NCI-H748 (cell line): ENCODE data around the gene LYG1.
"Not testable (repeated sequence)": the region's sequence is repeated elsewhere in the genome, so short reads cannot be mapped to it uniquely, and the experiment has no call there.

Experiments used
- DNase-seq: peaks from one replicate; lab custom pipeline; 2025; ENCODE audit not compliant: unreplicated experiment; lab: John Stamatoyannopoulos, UW

Gene LYG1

DNA sequence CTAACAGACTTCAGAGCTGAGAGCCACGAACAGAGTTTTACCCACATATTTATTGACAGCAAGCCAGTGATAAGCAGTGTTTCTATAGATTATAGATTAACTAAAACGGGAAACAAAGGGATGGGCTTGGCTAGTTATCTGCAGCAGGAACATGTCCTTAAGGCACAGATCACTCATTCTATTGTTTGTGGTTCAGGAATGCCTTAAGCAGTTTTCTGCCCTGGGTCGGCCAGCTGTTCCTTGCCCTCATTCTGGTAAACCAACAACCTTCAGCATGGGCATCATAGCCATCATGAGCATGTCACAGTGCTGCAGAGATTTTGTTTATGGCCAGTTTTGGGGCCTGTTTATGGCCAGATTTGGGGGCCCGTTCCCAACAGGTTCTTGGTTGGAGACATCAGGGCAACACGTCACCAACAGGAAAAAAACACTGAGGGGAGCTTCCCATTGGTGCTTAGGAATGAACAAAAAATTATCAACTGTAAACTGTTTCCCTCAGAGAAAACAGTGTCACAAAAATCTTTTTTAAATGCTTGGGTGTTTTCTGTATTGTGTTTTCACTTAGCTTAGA lies 22.7 kb downstream of the LYG1 start:
- DNase-seq: not testable (repeated sequence)

DNA sequence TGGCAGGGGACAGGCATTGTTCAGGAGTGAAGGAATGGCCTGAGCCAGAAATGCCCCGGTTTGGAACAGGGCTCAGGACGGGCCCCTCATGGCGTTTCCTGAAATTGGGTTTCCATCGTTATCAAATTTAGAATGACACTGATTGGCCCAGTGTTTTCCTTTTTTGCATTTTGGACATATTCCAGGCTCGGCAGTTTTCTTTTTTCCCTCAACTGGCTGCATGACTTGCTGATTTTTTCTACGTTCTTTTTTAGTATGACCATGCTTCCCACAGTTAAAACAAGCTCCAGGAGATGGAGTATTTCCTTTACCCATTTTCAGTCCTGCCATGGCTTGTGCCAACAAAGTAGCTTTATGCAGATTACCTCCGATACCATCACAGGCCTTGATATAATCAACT lies 25.1 kb downstream of the LYG1 start:
- DNase-seq: no peak

DNA sequence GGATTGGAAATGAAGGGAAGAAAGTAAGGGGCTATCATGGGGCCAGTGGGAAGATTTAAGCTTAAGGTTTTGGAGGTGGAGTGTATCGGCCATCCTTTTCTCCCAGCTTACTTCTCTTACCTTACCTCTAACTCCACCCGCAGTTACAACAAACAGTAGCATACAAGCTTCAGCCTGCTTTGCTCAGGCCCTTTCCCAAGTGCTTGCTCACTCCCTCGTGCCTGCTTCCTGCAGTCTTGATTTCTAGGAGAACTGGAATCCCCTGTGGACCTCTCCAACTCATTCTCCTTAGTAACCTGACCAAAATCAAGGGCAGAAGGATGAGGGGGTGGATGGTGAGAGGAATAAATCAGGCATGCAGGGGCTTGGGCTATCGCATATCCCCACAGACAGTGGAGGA lies 39.8 kb downstream of the LYG1 start:
- no peak for DNase-seq

DNA sequence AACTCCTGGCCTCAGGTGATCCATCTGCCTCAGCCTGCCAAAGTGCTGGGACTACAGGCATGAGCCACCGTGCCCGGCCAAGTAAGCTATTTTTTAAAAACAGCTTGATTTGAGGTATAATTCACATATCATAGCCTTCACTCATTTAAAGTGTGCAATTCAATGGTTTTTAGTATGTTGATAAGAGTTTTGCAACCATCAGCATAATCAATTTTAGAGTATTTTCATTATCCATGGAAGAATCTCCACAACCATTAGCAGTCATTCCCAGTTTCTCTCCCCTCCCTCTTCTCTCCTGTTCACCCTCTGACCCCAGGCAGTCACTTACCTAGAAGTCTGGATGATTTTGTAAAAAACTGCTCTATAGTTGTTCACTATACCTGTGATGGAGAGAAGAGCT lies 40.8 kb downstream of the LYG1 start:
- DNase-seq: no peak

DNA sequence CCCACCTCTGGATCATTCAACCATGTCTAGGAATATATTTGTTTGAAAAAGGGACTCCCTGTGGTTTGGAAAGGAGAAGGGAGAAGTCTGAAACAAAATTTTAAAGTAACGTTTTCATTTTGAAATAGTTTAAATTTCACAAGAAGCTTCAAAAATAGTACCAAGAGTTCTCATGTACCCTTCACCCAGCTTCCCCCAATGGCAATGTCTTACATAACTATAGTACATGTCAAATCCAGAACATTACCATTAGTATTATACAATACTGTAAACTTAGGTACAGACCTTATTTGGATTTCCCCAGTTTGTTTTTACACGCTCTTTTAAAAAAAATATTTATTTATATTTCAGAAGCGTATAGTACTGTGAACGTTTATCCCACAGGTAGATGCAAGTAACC lies 41.5 kb downstream of the LYG1 start:
- DNase-seq: no peak

DNA sequence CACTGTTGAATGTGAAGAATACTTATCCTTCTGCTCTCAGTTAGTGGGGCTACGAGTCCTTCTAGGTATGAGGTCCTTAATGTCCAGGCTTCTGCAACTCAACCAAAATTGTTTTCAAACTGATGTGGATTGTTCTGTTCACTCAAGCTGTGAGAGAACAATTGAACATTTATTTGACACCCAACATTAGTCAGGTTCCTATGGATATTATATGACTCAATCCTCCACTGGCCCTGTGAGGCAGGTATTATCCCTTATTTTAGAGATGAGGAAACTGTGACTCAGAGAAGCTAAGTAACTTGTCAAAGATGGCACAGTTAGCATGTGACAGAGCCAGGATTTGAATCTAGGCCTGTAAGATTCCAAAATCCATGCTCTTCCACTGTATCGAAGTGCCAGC lies 44.3 kb downstream of the LYG1 start:
- no peak for DNase-seq

DNA sequence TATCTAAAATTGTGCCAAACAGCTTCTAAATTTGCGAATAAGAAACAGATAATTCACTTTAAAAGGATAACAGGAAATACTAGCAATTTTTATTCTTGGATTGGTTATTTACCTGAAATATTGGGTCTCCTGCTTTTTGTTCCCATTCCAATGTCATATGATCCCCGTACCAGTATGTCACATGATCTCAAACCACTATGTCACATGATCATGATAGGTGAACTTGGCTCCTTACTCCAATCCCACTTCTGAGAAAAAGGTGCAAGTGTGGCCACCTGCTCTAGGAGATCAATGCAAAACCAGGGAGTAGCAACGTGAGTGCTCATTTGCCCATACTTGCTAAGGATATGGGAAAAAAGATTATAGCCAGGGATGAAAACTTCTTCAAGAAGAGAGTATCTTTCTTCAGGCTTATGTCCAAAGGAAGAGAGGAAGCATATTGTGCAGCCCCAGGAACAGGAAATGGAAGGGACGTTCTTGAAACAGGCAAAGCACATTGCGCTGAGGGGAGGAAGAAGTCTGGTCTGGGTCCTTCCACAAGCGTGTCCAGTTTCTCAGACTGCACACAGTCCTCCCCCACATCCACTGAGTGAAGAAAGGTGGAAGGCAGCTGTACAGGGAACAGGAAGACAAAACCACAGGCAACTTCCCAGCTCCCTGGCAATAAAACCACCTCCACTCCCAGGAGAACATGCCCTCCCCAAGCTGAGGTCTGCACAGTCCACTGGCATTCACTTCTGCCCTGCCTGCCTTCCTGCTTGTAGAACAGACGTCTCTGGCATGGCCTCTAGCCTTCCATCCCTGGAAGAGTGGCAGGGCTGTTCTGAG lies 45.3 kb downstream of the LYG1 start, which contains the start of gene LYG2:
LYG2 (minus strand) TSS at position 176 of the 828 bp plus-strand sequence. CDS start 1,406 bp downstream, outside the sequence.
- no peak for DNase-seq

DNA sequence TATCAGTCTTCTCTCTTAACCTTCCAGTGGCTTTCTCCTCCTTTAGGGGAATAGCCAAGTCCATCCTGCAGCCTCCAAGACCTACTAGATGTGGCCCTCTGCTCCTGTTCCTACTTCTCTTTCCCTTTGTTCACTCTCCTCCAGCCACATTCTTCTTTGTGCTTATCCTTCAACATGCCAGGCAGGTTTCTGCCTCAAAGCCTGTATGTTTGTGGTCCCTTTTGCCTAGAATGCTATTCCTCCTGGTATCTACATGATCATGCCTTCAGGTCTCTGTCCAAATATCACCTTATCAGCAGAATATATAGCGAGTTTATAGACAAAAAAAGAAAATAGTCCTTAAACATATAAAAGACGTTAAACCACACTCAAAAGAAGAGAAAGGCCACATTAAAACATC lies 51.0 kb downstream of the LYG1 start:
- DNase-seq: no peak

DNA sequence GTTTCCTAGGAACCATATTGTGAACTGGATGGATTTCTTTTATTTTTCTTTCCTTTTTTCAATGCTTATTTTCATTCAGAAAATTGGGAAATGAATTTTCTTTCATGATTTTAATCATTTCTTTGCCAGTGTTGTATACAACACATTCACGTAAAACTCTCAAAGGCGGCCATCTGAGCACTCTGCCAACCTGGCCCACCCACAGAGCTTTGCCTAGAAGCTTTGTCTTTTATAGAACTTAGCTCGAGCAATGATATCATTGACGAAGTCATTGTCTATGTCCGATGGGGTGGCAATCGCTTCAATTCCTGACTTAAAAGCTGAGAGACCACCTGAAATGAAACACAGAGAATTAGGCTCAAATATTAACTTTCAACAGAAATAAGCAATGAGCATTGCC lies 58.8 kb downstream of the LYG1 start:
- no peak for DNase-seq

DNA sequence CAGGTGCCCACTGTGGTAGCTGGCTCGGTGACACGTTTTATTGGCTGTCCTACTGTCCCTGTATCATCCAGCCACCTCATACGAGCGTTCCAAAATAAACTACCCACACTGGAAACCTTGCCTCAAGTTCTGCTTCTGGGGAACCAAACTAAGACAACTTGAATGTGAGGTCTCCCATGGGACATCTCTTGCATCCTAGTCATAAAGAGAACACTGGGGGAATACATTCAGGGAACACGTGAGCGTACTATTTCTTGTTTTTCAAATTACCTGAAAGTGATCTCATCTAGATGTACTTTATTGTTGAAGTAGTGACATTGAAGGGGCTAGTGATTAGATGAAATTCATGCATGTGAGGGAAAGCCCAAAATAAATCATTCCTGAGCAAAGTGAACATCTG lies 60.6 kb downstream of the LYG1 start:
- no peak for DNase-seq

DNA sequence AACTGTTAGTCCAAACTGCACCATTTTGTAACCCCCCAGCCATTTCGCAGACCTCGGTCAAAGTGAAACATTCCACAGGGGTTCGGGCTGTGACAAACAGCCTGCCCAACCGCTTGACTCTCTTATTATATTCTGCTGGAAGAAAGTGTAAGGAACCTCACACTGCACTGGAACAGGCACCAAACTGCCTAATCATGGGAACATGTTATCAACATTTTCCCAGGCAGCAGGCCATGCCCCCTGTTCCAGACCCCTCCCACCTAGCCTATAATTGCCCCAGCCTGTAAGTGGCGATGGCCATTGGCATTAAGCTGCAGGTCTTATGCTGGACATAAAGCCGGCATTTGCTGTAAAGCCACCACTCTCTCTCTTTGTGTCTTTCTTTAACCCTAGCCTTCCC lies 62.4 kb downstream of the LYG1 start:
- no peak for DNase-seq
